Adrenal gland (tissue), 12 donors: ENCODE data around the gene IQSEC1. TPM values are rescaled to one million over a fixed set of nuclear protein-coding genes. Genes with fewer than 3 reads are reported as not detected.

Experiments
- DNase-seq, 7 donors: peaks; one replicate each; pipeline ENCODE4 v3.0.0-alpha.2; 2019 to 2020
- H3K27ac ChIP-seq, 5 donors: fragments of 200-600 bp; sonication (generic) in 4 of 5; 1 replicate in 3 of 5; 2 replicates in 2 of 5; pipeline versions ENCODE4 v1.5.1 to v1.8.0; 2016 to 2020; ENCODE audit warnings: mild to moderate bottlenecking in 1 of 5
- H3K27me3 ChIP-seq: fragments of 200-600 bp; 2 replicates; pipeline ENCODE4 v1.8.0; 2021
- H3K36me3 ChIP-seq, 2 donors: fragments of 200-600 bp; replicated peaks in 1 of 2; 1 replicate in 1 of 2; 2 replicates in 1 of 2; pipeline versions ENCODE4 v1.5.1 to v1.8.0; 2018 to 2022
- H3K4me1 ChIP-seq, 2 donors: fragments of 200-600 bp; replicated peaks in 1 of 2; 1 replicate in 1 of 2; 2 replicates in 1 of 2; pipeline versions ENCODE4 v1.5.1 to v1.8.0; 2018 to 2021
- H3K4me3 ChIP-seq, 4 donors: fragments of 200-600 bp; sonication (generic) in 3 of 4; one replicate each; pipeline ENCODE4 v1.5.1; 2016 to 2018
- H3K9me3 ChIP-seq, 3 donors: fragments of 200-600 bp; sonication (generic) in 1 of 3; replicated peaks in 1 of 3; 1 replicate in 2 of 3; 2 replicates in 1 of 3; pipeline versions ENCODE4 v1.5.1 to v1.8.0; 2016 to 2021
- POLR2A ChIP-seq, 2 donors: fragments of 450-650 bp; IDR thresholded peaks; one replicate each; pipeline ENCODE4 v1.6.1; 2017; ENCODE audit warnings: antibody characterized with exemption in 2 of 2, mild to moderate bottlenecking in 2 of 2, moderate library complexity in 1 of 2
- WGBS, 4 donors: extraction: QIAGEN DNeasy Blood & Tissue Kit in 2 of 4; methylation state at CpG; one replicate each; pipeline versions ENCODE4 v1.1.5 to v1.1.7; 2013 to 2017; 5-methylcytosine and 5-hydroxymethylcytosine counted together
- intact Hi-C, 2 donors: fragments of 100-400 bp; cut with DNase I; formaldehyde crosslinking; loops; one replicate each; pipeline versions ENCODE4 v1.14.1 to v1.15.0; 2022 to 2023
- polyA plus RNA-seq, 3 donors: library from polyadenylated mRNA; stranded (reverse); fragments of 200-250 nt in 2 of 3; fragments of 350-450 nt in 1 of 3; fragmentation: Illumina TruSeq in 1 of 3; extraction: RNeasy Lipid Tissue Mini Kit (QIAGEN cat#74804) in 1 of 3; gene quantifications; one replicate each; pipeline ENCODE4 v1.2.3, GENCODE V29; 2013 to 2014
- total RNA-seq, 9 donors: library from RNA; depleted of rRNA in 4 of 9; stranded (reverse); fragments of >200 nt in 4 of 9; fragments of 120-200 nt in 1 of 9; fragmentation: NEBNext Ultra II Directional in 1 of 9; extraction: Animal tissue kit (Norgen Biotek cat#: 25700) in 1 of 9; gene quantifications; one replicate each; pipeline versions ENCODE4 v1.1.0 to v1.2.4, GENCODE V29; 2013 to 2023
- TF ChIP-seq, protein P1 (sequence below), 6 experiments: fragments of 450-650 bp in 4 of 6; fragments of 200-600 bp in 2 of 6; sonication (generic) in 1 of 6; IDR thresholded peaks; 1 replicate in 5 of 6; 2 replicates in 1 of 6; pipeline versions ENCODE4 v1.5.1 to v1.8.0; 2016 to 2021; ENCODE audit warnings: antibody characterized with exemption in 6 of 6, mild to moderate bottlenecking in 2 of 6, moderate library complexity in 1 of 6
- donor health status: healthy with polysubstance abuse.
- donor health status: Bipolar disorder and iron deficiency.
- donor health status: DM: yes; HTN: yes; CAD: no.
- donor health status: DM: no; HTN: no; CAD: no.
- donor health status: DM: no; HTN: no; CAD: no.
- donor health status: DM: yes; HTN: yes; CAD: no.

Gene IQSEC1
- total and polyA plus RNA-seq, 12 donors: 24.4 to 133 (median 94.2) TPM

DNA sequence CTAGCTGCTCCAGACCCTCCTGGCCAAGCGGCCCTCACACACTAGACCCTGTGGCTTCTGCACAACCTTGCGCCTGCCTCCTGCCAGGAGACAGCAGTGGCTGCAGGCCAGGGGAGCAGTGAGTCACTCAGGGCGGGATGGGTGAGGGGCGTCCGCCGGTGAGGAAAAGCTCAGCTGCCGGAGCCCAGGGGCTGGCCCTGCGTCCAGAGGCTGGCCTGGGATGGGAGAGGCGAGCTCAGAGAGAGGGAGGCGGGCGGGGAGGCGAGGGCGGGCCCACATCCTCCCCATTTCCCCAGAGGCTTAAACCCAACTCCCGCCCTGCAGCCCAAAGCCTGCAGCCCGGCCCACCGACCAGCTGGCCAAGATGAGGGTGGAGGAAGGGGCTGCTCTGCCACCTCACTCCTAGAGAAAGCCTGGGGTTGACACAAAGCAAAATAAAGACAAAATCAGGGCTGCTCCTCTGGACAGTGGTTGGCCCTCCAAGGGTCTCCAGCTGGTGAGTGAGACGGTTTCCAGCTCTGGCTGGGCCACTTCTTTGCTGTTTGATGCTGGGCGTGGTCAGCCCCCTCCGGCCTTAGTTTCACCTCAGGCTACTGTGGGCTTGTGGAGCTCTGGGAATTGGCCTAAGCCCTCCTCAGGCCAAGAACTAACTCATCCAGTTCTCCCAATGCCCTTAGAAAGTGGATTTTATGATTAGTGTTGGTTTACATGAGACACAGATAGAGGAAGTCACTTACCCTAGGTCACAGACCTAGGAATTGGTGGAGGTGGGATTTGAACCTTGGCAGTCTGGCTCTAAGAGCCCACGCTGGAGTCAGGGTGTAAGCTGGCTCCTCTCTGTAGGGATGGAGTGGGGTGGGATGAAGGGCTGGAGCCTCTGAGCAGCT, 50.6 kb downstream of the IQSEC1 start:
- peak overlapping the region in 1 of 4 donors; percentile 39 for H3K4me3 ChIP-seq
- peak; percentile 92 to 97 (median 95) for DNase-seq

DNA sequence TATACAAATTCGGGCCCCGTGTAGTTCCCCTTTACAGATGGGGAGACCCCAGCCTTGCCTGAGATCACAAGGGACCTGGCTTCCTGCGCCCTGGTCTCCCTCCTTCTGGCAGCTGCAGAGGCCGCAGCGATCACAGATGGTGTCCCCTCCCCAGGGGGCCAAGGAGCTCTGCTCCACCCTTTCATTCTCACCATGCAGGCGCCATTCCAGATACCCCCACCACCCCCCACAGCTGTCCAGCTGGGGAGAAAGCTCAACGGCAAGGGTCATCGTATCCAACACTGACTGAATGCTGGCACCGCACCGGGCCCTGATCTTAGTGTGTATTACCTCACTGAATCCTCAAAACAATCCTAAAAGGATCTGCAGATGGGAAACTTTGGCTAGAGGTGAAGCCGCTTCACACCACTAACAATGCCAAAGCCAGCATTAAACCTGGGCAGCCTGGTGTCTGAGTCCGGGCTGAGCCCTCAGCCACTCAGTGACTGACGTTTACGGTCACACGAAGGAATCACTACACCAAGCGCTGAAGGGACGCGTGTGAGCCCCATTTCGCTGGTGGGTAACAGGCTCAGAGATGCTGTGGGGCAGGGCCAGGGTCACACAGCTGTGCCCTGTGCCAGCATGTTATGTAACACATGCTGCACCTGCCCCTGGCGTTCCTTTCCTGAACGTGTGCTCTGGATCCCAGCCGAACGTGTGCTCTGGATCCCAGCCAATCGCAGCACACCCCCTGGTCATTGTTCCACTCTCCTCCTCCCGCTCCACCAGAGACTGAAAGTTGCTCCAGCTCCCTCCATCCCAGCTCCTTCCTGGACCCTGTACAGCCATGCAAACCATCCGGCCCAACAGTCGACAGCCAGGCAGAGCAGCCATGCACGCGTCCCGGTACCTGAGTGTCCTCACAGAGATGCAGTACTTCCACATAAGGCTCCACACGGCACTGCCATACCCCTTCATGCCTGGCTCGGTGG, 51.8 kb downstream of the IQSEC1 start:
- Histone ChIP-seq H3K4me3 (peak overlapping the region in 2 of 4 donors; percentile 8 to 39), H3K36me3 (no peaks in the 10 kb centered on the region), H3K27ac (peak overlapping the region; percentile 55 to 97 (median 93)), H3K9me3 (no peaks in the 10 kb centered on the region), H3K4me1 (peaks cover 60 to 76% of the 10 kb centered on the region in 2 donors), H3K27me3 (no peaks in the 10 kb centered on the region)
- WGBS, 4 donors: 44 to 61% (median 53%) methylated on average over 20 to 32 of the region's 32 CpGs
- no peak for TF ChIP-seq POLR2A (IDR thresholded peaks at IDR 0.05)
- TF ChIP-seq, protein P1, sequence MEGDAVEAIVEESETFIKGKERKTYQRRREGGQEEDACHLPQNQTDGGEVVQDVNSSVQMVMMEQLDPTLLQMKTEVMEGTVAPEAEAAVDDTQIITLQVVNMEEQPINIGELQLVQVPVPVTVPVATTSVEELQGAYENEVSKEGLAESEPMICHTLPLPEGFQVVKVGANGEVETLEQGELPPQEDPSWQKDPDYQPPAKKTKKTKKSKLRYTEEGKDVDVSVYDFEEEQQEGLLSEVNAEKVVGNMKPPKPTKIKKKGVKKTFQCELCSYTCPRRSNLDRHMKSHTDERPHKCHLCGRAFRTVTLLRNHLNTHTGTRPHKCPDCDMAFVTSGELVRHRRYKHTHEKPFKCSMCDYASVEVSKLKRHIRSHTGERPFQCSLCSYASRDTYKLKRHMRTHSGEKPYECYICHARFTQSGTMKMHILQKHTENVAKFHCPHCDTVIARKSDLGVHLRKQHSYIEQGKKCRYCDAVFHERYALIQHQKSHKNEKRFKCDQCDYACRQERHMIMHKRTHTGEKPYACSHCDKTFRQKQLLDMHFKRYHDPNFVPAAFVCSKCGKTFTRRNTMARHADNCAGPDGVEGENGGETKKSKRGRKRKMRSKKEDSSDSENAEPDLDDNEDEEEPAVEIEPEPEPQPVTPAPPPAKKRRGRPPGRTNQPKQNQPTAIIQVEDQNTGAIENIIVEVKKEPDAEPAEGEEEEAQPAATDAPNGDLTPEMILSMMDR (IDR thresholded peaks at IDR 0.05): no peak
- intact Hi-C loops: no loop called here
- peak in 4 of 7 donors; percentile 58 to 74 (median 66) for DNase-seq

More for the DNA sequence above, 50.6 kb downstream of the IQSEC1 start:
- TF ChIP-seq, protein P1 (IDR thresholded peaks at IDR 0.05): no peak
- TF ChIP-seq POLR2A (IDR thresholded peaks at IDR 0.05): peak in 1 of 2 donors; percentile 94
- Histone ChIP-seq H3K27me3 (no peaks in the 10 kb centered on the region), H3K4me1 (peaks cover 48 to 65% of the 10 kb centered on the region in 2 donors), H3K36me3 (no peaks in the 10 kb centered on the region), H3K27ac (peak overlapping the region; percentile 55 to 97 (median 93)), H3K9me3 (no peaks in the 10 kb centered on the region)
- intact Hi-C loops: no loop called here
- 32 to 67% (median 49%) methylated on average over 5 to 20 of the region's 20 CpGs for WGBS, 4 donors

DNA sequence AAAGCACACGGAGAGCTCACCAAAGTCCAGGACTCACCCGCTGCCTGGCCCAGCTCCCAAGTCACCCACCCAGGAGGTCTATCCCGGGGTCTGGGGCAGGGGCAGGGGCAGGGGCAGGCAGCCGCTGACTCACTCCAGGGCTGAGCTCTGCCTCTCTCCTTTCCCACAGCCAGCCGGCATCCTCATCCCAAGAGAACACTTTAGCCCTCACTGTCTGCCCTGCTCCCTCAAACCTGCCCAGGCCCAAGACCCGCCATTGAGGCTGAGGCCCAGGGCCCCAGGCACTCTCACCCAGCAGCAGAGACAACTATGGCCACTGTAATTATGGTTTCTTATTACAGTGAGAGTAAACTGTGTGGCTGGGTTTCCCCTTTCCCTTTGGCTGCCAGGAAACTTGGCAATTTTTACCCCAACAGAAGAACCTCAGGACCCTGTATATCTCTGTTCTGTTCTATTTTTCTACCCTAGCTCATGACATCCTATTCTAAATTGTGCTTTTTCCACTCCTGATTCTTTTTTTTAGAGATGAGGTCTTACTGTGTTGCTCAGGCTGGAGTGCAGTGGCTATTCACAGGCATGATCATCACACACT, 53.0 kb downstream of the IQSEC1 start:
- peak overlapping the region; percentile 40 to 97 (median 93) for H3K27ac ChIP-seq
- H3K9me3 ChIP-seq: no peaks in the 10 kb centered on the region
- H3K4me3 ChIP-seq: peak overlapping the region in 1 of 4 donors; percentile 57
- no peaks in the 10 kb centered on the region for H3K36me3 ChIP-seq
- intact Hi-C loops: no loop called here
- 57 to 84% (median 60%) methylated on average over 3 to 6 of the region's 6 CpGs for WGBS, 4 donors
- TF ChIP-seq, protein P1 (IDR thresholded peaks at IDR 0.05): no peak
- no peak for TF ChIP-seq POLR2A (IDR thresholded peaks at IDR 0.05)
- DNase-seq: peak in 2 of 7 donors; percentile 31 to 37
- H3K27me3 ChIP-seq: no peaks in the 10 kb centered on the region
- H3K4me1 ChIP-seq: peaks cover 70 to 81% of the 10 kb centered on the region in 2 donors
